ENCODE results near the gene NPLOC4.

NPLOC4 gene

DNA sequence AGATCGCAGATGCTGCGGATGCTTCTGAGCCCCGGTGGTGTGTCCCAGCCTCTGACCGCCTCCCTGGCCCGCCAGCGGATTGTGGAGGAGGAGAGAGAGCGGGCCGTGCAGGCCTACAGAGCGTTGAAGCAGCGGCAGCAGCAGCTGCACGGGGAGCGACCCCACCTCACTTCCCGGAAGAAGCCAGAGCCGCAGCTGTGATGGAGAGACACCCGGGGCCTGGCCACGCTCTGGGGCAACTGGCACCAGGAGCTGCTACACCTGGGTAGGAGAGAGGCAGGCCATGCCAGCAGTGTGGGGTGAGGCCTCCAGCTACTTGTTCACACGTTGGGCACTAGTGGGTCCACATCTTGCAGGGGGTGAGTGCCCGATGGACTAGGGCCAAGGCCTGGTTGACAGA, 35.6 kb upstream of the NPLOC4 start:
- TF ChIP-seq, protein P1, sequence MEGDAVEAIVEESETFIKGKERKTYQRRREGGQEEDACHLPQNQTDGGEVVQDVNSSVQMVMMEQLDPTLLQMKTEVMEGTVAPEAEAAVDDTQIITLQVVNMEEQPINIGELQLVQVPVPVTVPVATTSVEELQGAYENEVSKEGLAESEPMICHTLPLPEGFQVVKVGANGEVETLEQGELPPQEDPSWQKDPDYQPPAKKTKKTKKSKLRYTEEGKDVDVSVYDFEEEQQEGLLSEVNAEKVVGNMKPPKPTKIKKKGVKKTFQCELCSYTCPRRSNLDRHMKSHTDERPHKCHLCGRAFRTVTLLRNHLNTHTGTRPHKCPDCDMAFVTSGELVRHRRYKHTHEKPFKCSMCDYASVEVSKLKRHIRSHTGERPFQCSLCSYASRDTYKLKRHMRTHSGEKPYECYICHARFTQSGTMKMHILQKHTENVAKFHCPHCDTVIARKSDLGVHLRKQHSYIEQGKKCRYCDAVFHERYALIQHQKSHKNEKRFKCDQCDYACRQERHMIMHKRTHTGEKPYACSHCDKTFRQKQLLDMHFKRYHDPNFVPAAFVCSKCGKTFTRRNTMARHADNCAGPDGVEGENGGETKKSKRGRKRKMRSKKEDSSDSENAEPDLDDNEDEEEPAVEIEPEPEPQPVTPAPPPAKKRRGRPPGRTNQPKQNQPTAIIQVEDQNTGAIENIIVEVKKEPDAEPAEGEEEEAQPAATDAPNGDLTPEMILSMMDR (conservative IDR thresholded peaks at IDR 0.05), result no peak
- no peak overlapping the region for H3K27ac ChIP-seq

DNA sequence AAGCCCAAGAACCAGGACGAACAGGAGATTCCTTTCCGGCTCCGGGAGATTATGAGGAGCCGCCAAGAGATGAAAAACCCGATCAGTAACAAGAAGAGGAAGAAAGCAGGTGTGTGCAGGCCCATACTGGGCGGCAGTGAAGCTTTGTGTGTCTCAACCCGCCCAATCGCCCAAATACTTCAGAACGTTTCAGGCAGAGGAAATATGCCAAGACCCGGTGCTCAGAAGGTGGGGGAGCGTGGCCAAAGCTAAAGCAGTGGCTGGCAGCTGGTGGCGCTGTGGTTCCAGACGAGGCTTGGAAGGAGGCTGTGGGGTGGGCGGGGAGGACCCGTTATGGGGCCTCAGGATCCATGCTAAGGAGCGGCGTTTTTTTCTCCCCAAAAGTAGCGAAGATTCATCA, 30.8 kb upstream of the NPLOC4 start:
- TF ChIP-seq, protein P1 (conservative IDR thresholded peaks at IDR 0.05), result no peak
- H3K27ac ChIP-seq, result peak overlapping the region; percentile 93

DNA sequence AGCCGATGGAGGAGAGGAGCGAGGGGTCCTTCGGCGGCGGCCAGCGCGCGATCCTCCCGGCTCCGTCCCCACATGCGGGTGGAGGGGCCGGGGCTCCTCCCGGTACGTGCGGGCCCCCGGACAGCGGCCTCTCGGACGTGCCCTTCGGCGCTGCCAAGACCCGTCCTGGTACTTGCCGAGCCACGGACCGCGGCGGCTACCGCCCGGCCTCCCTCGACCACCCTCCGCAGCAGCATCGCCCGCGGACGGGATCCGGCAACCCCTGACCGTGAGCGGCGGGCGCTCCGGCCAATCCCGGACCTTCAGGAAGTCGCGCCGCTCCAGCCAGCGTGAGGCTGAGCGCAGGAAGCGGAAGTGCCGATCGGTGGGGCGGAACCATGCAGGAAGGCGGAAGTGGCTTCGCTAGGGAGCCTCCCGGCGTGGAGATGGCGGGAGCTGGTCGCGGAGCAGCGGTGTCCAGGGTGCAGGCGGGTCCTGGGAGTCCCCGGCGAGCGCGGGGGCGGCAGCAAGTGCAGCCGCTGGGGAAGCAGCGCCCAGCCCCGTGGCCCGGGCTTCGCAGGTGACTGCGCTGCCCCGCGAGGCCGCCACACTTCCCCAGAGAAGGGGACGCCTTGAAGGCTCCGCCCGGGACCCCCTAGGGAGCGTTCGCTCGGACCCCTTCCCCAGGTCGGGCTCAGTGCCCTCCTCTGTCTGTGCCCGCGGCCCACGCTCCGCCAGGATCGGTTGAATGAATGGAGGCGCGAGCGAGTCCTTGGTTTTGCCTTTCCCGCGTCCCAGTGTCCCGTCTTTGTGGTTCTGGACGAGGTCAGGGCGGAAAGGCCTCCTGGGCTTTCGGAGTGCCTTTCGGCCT, 29.7 kb upstream of the NPLOC4 start, which contains the start of the genes CCDC137 and OXLD1:
TSS of gene CCDC137 (plus strand) at position 396 of the 850 bp plus-strand sequence. CDS start at position 426, 30 bp downstream.
TSS of gene OXLD1 (minus strand) at position 264 of the 850 bp plus-strand sequence. CDS start at position 236, 28 bp downstream.
- TF ChIP-seq, protein P1 (conservative IDR thresholded peaks at IDR 0.05), result no peak
- H3K27ac ChIP-seq, result peak within 1 kb of the TSS; percentile 93

DNA sequence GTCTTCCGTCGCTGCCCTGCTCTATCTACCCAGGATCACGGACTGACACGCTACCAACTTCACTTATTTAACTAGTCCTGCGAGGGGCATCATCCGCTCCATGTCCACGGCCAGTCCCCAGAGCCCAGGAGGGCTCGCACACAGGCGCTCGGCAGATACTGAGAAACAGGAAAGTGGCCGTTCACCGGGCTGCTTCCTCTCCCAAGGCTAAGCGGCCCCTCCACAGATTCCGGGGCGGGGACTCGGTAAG, 29.1 kb upstream of the NPLOC4 start:
- TF ChIP-seq, protein P1 (conservative IDR thresholded peaks at IDR 0.05), result no peak
- H3K27ac ChIP-seq, result peak overlapping the region; percentile 93

DNA sequence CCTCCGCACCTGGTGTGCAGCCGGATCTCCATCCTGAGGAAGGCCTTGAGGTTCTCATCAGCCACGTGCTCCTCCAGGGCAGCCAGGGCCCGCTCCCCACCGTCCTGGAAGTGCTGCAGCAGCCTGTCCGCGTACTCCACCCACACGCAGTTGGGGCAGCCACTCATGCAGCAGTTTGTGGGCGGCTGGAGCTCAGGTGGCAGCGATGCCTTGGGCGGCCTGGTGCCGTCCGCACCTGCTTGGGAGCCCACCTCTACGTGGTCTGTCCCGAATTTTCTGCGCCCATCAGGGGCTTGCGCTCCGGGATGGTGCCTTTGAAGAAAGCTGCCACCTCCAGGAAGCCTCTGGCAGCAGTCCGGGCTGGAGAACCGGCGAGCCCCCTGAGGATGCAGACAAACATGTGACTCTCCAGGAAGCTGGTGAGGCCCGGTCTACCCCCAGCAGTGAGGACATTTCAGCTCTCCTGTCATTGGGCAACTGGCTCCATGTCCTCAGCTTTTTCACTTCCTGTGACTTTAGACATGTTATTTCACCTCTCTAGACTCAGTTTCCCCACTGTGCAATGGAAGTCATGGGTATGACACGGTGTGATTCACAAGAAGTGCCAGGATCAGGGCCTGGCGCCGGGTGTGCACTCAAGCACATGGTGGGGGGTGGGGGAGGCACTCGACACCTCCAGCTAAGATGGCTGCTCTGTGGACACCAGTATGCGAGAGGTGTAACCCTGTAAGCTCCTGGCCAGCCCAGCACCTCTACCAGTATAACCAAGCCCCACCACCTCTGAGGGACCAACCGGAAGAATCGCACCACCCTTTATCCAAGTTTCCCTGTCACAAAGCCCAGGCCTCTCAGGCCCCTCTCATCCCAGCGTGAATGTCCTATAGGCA, 28.5 kb upstream of the NPLOC4 start:
- TF ChIP-seq, protein P1 (conservative IDR thresholded peaks at IDR 0.05), result no peak
- peak overlapping the region; percentile 93 for H3K27ac ChIP-seq

DNA sequence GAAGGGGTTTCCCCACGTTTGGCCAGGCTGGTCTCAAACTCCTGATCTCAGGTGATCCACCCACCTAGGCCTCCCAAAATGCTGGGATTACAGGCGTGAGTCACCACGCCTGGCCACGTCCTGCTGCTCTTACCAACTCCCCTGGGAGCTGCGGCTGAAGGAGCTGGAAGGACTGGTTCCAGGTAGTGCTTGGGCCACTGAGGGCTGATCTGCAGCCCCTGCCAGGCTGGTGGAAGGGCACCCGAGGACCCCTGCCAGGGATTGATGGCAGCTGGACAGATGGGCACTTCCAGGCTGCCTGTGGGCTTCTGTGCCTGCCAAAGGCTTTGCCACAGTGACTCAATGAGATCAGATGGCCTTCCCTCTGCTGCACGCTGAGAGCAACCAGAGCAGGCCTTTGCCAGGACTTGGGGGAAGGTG, 27.1 kb upstream of the NPLOC4 start:
- TF ChIP-seq, protein P1 (conservative IDR thresholded peaks at IDR 0.05), result no peak

DNA sequence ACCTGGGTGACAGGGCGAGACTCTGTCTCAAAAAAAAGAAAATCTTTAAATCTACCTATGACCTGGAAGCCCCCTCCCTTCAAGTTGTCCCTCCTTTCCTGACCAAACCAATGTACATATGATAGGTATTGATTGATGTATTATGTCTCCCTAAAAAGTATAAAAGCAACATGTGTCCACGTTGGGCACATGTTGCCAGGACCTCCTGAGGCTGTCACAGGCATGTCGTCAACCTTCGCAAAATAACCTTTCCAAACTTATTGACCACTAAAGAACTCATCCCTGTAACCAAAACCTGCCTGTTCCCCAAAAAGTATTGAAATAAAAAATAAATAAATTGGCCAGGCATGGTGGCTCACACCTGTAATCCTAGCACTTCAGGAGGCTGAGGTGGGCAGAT, 25.1 kb upstream of the NPLOC4 start:
- no peak overlapping the region for H3K27ac ChIP-seq
- TF ChIP-seq, protein P1 (conservative IDR thresholded peaks at IDR 0.05), result no peak

More for the DNA sequence above, 27.1 kb upstream of the NPLOC4 start:
- H3K27ac ChIP-seq, result no peak overlapping the region
